Neural cell (in vitro differentiated cells): ENCODE measurements around the gene ALDOA. TPM values are rescaled to one million over a fixed set of nuclear protein-coding genes. Genes with fewer than 3 reads are reported as not detected.

Experiments
- H2AFZ ChIP-seq: fragments of 200-600, 300-800 bp; sonication (generic), shearing (Covaris generic); 2 replicates; pipeline ENCODE4 v1.6.0; 2014; ENCODE audit warnings: low read depth, mild to moderate bottlenecking, antibody characterized with exemption, low read length, moderate library complexity
- H3F3A ChIP-seq: fragments of 200-600 bp; shearing (Covaris generic); 2 replicates; pipeline ENCODE4 v1.6.1; 2016; ENCODE audit warnings: mild to moderate bottlenecking, moderate library complexity, mixed read lengths, antibody characterized with exemption, low read length; ENCODE audit not compliant: insufficient read depth, poor library complexity, severe bottlenecking
- H3K27ac ChIP-seq: fragments of 200-600, 300-800 bp; sonication (generic), shearing (Covaris generic); 2 replicates; pipeline ENCODE4 v1.5.1; 2014; ENCODE audit warnings: mild to moderate bottlenecking, low read length, moderate library complexity
- H3K27me3 ChIP-seq: fragments of 300-800, 200-600 bp; sonication (generic), shearing (Covaris generic); 2 replicates; pipeline ENCODE4 v1.6.0; 2014; ENCODE audit warnings: mild to moderate bottlenecking, low read depth, low read length, moderate library complexity; ENCODE audit not compliant: insufficient read depth
- H3K36me3 ChIP-seq: fragments of 300-800, 200-600 bp; sonication (generic), shearing (Covaris generic); 2 replicates; pipeline ENCODE4 v1.5.1; 2014; ENCODE audit warnings: mild to moderate bottlenecking, antibody characterized with exemption, low read length, moderate library complexity; ENCODE audit not compliant: insufficient read depth
- H3K4me2 ChIP-seq: fragments of 300-800, 200-600 bp; sonication (generic), shearing (Covaris generic); 2 replicates; pipeline ENCODE4 v1.6.0; 2014; ENCODE audit warnings: mild to moderate bottlenecking, low read length
- H3K4me3 ChIP-seq: fragments of 300-800, 200-600 bp; sonication (generic), shearing (Covaris generic); 2 replicates; pipeline ENCODE4 v1.5.1; 2014; ENCODE audit warnings: mild to moderate bottlenecking, low read length, moderate library complexity
- H3K79me2 ChIP-seq: fragments of 200-600 bp; shearing (Covaris generic); replicated peaks from 2 replicates; pipeline ENCODE4 v1.6.0; 2014; ENCODE audit warnings: mild to moderate bottlenecking, low read length, moderate library complexity; ENCODE audit not compliant: insufficient read depth
- H3K9ac ChIP-seq: fragments of 300-800, 200-600 bp; sonication (generic), shearing (Covaris generic); 2 replicates; pipeline ENCODE4 v1.6.1; 2016; ENCODE audit warnings: mild to moderate bottlenecking, low read length, mixed read lengths
- H3K9me2 ChIP-seq: fragments of 200-600 bp; shearing (Covaris generic); 2 replicates; pipeline ENCODE4 v1.6.1; 2016; ENCODE audit warnings: mild to moderate bottlenecking, low read length, mixed read lengths; ENCODE audit not compliant: insufficient read depth
- H3K9me3 ChIP-seq: fragments of 200-600, 300-800 bp; sonication (generic), shearing (Covaris generic); 2 replicates; pipeline ENCODE4 v1.6.1; 2016; ENCODE audit warnings: mild to moderate bottlenecking, mixed run types, low read length, moderate library complexity, mixed read lengths
- H4K20me1 ChIP-seq: fragments of 200-600 bp; shearing (Covaris generic); 2 replicates; pipeline ENCODE4 v1.6.1; 2016; ENCODE audit warnings: mild to moderate bottlenecking, mixed run types; ENCODE audit not compliant: insufficient read depth
- EP300 ChIP-seq: fragments of 450-650 bp; conservative IDR thresholded peaks from 2 replicates; pipeline ENCODE4 v1.6.1; 2014; ENCODE audit warnings: antibody characterized with exemption, mild to moderate bottlenecking, moderate library complexity; ENCODE audit not compliant: poor library complexity, severe bottlenecking
- EZH2 ChIP-seq: fragments of 200-600, 300-800 bp; shearing (Covaris generic), sonication (generic); IDR thresholded peaks from 2 replicates; pipeline ENCODE4 v1.6.1; 2014; ENCODE audit warnings: antibody characterized with exemption, low read length, borderline replicate concordance, mild to moderate bottlenecking; ENCODE audit not compliant: insufficient read depth, poor library complexity, severe bottlenecking
- MXI1 ChIP-seq: fragments of 450-650 bp; conservative IDR thresholded peaks from 2 replicates; pipeline ENCODE4 v1.6.1; 2014; ENCODE audit warnings: antibody characterized with exemption, mild to moderate bottlenecking; ENCODE audit not compliant: poor library complexity, severe bottlenecking
- POLR2AphosphoS5 ChIP-seq: IDR thresholded peaks from 2 replicates; pipeline ENCODE4 v1.6.1; 2012
- RAD21 ChIP-seq: fragments of 450-650 bp; conservative IDR thresholded peaks from 2 replicates; pipeline ENCODE4 v1.6.1; 2014; ENCODE audit warnings: antibody characterized with exemption, mild to moderate bottlenecking, moderate library complexity
- REST ChIP-seq: IDR thresholded peaks from 2 replicates; pipeline ENCODE4 v1.6.1; 2012; ENCODE audit warnings: borderline replicate concordance
- SMC3 ChIP-seq: fragments of 450-650 bp; conservative IDR thresholded peaks from 2 replicates; pipeline ENCODE4 v1.6.1; 2014; ENCODE audit warnings: antibody characterized with exemption, mild to moderate bottlenecking, moderate library complexity; ENCODE audit not compliant: poor library complexity
- TAF1 ChIP-seq: IDR thresholded peaks from 2 replicates; pipeline ENCODE4 v1.6.1; 2012; ENCODE audit warnings: low read depth
- polyA plus RNA-seq: library from polyadenylated mRNA; depleted of rRNA; stranded (reverse); fragments of >200 nt; gene quantifications from 2 replicates; pipeline ENCODE4 v1.2.3, GENCODE V29; 2014
- TF ChIP-seq, protein P1 (sequence below): fragments of 450-650 bp; IDR thresholded peaks from 2 replicates; pipeline ENCODE4 v1.5.1; 2014; ENCODE audit warnings: antibody characterized with exemption, mild to moderate bottlenecking, moderate library complexity; ENCODE audit not compliant: poor library complexity, severe bottlenecking

The ALDOA gene
- polyA plus RNA-seq, 1 donor from 2014 or later = 59.3 TPM

- H3K9me3 ChIP-seq = no peaks in the 10 kb centered on the region
- H3F3A ChIP-seq = no peaks in the 10 kb centered on the region
- H4K20me1 ChIP-seq = no peaks in the 10 kb centered on the region
- no peak overlapping the region for H3K4me2 ChIP-seq
- H3K27me3 ChIP-seq = no peaks in the 10 kb centered on the region
- TF ChIP-seq MXI1 = no peak
- no peak for TF ChIP-seq RAD21
- no peak for TF ChIP-seq EZH2
- TF ChIP-seq, protein P1, sequence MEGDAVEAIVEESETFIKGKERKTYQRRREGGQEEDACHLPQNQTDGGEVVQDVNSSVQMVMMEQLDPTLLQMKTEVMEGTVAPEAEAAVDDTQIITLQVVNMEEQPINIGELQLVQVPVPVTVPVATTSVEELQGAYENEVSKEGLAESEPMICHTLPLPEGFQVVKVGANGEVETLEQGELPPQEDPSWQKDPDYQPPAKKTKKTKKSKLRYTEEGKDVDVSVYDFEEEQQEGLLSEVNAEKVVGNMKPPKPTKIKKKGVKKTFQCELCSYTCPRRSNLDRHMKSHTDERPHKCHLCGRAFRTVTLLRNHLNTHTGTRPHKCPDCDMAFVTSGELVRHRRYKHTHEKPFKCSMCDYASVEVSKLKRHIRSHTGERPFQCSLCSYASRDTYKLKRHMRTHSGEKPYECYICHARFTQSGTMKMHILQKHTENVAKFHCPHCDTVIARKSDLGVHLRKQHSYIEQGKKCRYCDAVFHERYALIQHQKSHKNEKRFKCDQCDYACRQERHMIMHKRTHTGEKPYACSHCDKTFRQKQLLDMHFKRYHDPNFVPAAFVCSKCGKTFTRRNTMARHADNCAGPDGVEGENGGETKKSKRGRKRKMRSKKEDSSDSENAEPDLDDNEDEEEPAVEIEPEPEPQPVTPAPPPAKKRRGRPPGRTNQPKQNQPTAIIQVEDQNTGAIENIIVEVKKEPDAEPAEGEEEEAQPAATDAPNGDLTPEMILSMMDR = no peak
- TF ChIP-seq SMC3 = no peak
- TF ChIP-seq EP300 = no peak
- TF ChIP-seq REST = no peak
- TF ChIP-seq TAF1 = no peak
- no peak for TF ChIP-seq POLR2AphosphoS5
- no peak overlapping the region for H3K4me3 ChIP-seq
- no peaks in the 10 kb centered on the region for H3K9me2 ChIP-seq
- no peak overlapping the region for H3K27ac ChIP-seq
- H3K36me3 ChIP-seq = no peaks in the 10 kb centered on the region
- no peaks in the 10 kb centered on the region for H3K79me2 ChIP-seq
- no peak overlapping the region for H3K9ac ChIP-seq
- H2AFZ ChIP-seq = no peak overlapping the region
Observed at GRCh38 chr16:30060346-30060745, 5.2 kb upstream of the ALDOA start.

DNA sequence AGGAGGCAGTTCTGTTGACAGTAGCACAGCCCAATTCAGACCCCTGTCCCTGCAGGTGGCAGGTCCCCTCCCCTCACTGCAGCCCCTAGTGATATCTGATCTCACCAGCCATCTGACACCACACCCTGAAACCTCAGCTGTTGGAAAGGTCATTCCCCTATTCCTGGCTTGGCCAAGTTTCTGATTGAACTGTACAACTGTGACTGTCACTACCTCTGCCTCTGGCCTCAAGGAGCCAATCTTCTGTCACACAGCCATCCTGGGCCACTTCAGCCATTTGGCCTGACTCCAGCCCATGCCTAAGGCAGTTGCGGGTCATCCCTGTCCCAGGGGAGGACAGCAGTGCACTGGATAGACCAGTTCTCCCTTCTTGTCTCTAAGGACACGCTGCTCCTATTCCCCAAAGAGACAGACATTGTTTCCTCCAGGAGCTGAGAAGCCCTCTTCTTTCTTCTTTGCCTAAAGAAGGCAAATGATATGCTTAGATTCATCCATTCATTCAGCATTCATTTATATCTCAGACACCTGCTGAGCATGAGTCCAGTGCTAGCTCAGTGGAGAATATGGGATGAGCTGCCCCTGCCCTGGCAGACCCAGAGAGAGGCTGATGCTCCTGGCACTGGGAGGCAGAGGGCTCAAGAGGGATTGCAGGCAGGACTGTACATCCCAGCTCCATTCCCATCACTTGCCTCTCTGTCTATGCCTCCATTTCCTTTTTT lies 4.6 kb upstream of the ALDOA start:
- Histone ChIP-seq H3F3A (no peaks in the 10 kb centered on the region), H3K27me3 (no peaks in the 10 kb centered on the region), H3K79me2 (no peaks in the 10 kb centered on the region), H3K27ac (no peak overlapping the region), H3K4me3 (no peak overlapping the region), H3K9ac (no peak overlapping the region), H2AFZ (no peak overlapping the region), H4K20me1 (no peaks in the 10 kb centered on the region), H3K9me2 (no peaks in the 10 kb centered on the region), H3K9me3 (no peaks in the 10 kb centered on the region), H3K36me3 (no peaks in the 10 kb centered on the region), H3K4me2 (no peak overlapping the region)
- no peak for TF ChIP-seq TAF1
